Progenitor cell of endocrine pancreas (in vitro differentiated cells): ENCODE results near the gene DAND5. TPM values are rescaled to one million over a fixed set of nuclear protein-coding genes. Genes with fewer than 3 reads are reported as not detected.

Experiments
- DNase-seq: peaks from one replicate; pipeline ENCODE4 v3.0.0; 2021; ENCODE audit warnings: low spot score; ENCODE audit not compliant: unreplicated experiment
- H3K27ac Mint-ChIP-seq: 2 replicates; pipeline ENCODE4 v1.8.0; 2021; ENCODE audit warnings: mild to moderate bottlenecking, moderate library complexity, mixed read lengths
- H3K27me3 Mint-ChIP-seq: 2 replicates; pipeline ENCODE4 v1.8.0; 2021; ENCODE audit warnings: mixed read lengths
- H3K36me3 Mint-ChIP-seq: 2 replicates; pipeline ENCODE4 v1.8.0; 2022; ENCODE audit warnings: mixed read lengths; ENCODE audit not compliant: insufficient read depth
- H3K4me1 Mint-ChIP-seq: 2 replicates; pipeline ENCODE4 v1.8.0; 2021; ENCODE audit warnings: low read depth, mixed read lengths
- H3K4me3 Mint-ChIP-seq: 2 replicates; pipeline ENCODE4 v1.8.0; 2021; ENCODE audit warnings: low read depth, mild to moderate bottlenecking, moderate library complexity, mixed read lengths
- H3K9me3 Mint-ChIP-seq: 2 replicates; pipeline ENCODE4 v1.8.0; 2021; ENCODE audit warnings: low read depth, mixed read lengths
- CTCF ChIP-seq: fragments of 200-600 bp; sonication (generic); IDR thresholded peaks from one replicate; pipeline ENCODE4 v1.5.0; 2021; ENCODE audit warnings: antibody characterized with exemption, mild to moderate bottlenecking; ENCODE audit not compliant: unreplicated experiment
- total RNA-seq: library from RNA; stranded (reverse); gene quantifications from 2 replicates; pipeline ENCODE4 v1.2.1, GENCODE V29; 2021

Gene DAND5
- total RNA-seq, 1 donor from 2014 or later = not detected

DNA sequence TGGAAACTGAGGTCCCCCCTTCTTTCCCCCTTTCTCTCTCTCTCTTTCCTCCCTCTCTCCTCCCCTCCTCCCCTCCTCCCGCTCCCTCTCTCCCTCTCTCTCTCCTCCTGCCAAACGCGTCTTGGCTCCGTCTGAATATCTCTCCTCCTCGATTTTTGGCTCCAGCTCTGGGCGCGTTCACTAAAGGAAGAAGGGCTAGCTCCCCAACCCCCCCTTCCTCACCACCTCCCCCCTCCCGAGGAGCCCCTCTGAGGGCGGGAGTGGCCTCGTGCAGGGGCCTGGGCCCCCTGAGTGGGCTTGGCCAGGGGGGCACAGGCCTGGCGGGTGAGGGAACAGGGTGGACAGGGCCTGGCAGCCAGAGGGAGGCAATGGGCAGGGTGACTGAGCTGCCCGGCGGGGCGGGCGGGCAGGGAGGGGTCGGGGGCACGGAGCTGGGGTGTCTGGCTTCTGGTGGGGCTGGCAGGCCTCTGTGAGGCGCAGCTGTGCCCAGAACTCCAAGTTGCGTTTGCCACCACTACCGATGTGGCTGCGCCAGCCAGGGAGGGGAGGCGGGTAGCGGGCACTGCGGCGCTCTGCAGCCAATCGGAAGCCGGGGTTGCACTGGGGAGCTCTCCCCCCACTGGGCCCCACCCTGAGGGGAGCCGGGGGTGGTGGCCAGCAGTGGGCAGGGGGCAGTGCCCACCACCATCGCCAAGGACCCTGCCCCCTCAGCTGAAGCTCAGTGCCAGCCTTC, 33.0 kb downstream of the DAND5 start:
- Mint-ChIP-seq H3K27ac (no peak overlapping the region), H3K4me1 (no peaks in the 10 kb centered on the region), H3K27me3 (peaks cover 79% of the 10 kb centered on the region), H3K9me3 (no peaks in the 10 kb centered on the region), H3K36me3 (no peaks in the 10 kb centered on the region), H3K4me3 (no peak overlapping the region)
- TF ChIP-seq CTCF = no peak
- no peak for DNase-seq

- no peak overlapping the region for H3K27ac Mint-ChIP-seq
- no peak for DNase-seq
- peaks cover 79% of the 10 kb centered on the region for H3K27me3 Mint-ChIP-seq
- TF ChIP-seq CTCF = no peak
- H3K4me1 Mint-ChIP-seq = no peaks in the 10 kb centered on the region
- H3K9me3 Mint-ChIP-seq = no peaks in the 10 kb centered on the region
- no peaks in the 10 kb centered on the region for H3K36me3 Mint-ChIP-seq
- H3K4me3 Mint-ChIP-seq = no peak overlapping the region
These were observed 33.7 kb downstream of the DAND5 start for GRCh38 chr19:13003081-13003480.

DNA sequence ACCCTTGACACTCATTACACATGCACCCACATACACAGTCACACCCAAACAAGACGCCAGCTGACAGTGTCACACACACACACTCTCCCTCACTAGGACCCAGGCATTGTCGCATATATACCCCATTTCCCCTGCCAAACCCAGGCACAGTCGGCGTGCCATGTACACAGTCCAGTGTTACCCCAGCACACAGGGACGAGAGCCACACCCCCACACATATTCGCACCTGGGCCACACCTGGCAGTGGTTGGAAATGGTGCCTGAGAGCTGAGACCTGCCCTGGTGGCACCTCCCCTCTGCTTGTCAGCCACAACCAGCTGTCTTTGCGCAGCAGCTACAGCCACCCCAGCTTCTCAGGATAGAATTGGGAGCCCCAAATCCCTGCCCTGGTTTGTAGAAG, 34.9 kb downstream of the DAND5 start:
- DNase-seq = no peak
- peaks cover 81% of the 10 kb centered on the region for H3K27me3 Mint-ChIP-seq
- no peaks in the 10 kb centered on the region for H3K9me3 Mint-ChIP-seq
- H3K27ac Mint-ChIP-seq = no peak overlapping the region
- H3K4me1 Mint-ChIP-seq = no peaks in the 10 kb centered on the region
- TF ChIP-seq CTCF = no peak
- no peaks in the 10 kb centered on the region for H3K36me3 Mint-ChIP-seq
- no peak overlapping the region for H3K4me3 Mint-ChIP-seq

GRCh38 chr19:13005253-13005652, 35.9 kb downstream of the DAND5 start:
- no peak for TF ChIP-seq CTCF
- Mint-ChIP-seq H3K9me3 (no peaks in the 10 kb centered on the region), H3K4me1 (no peaks in the 10 kb centered on the region), H3K27ac (no peak overlapping the region), H3K36me3 (no peaks in the 10 kb centered on the region), H3K27me3 (peaks cover 77% of the 10 kb centered on the region), H3K4me3 (no peak overlapping the region)
- DNase-seq = no peak

DNA sequence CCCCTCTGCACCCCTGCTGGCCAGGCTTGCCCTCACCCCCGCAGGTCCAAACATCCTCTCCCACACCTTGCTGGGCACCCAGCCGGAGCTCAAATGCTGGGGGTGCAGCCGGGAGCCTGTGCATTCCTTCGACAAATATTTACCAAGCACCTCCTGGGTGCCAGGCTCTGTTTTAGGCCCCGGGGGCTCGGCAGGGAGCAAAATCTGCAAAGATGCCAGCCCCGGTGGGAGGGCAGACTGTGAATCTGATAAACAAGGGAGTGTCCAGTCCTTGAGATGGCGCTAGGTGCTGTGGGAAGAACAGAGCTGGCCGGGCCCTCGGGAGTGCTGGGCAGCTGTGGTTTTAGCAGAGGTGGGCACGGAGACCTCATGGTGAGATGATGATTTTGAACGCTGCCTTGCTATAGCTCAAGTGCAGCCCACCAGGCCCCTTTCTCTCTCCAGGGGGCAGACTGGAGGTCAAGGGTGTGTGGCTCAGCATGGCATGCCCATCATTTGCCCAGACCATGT, 36.5 kb downstream of the DAND5 start:
- H3K27ac Mint-ChIP-seq = no peak overlapping the region
- no peaks in the 10 kb centered on the region for H3K9me3 Mint-ChIP-seq
- H3K4me3 Mint-ChIP-seq = no peak overlapping the region
- no peaks in the 10 kb centered on the region for H3K36me3 Mint-ChIP-seq
- DNase-seq = no peak
- TF ChIP-seq CTCF = no peak
- H3K27me3 Mint-ChIP-seq = peaks cover 77% of the 10 kb centered on the region
- H3K4me1 Mint-ChIP-seq = no peaks in the 10 kb centered on the region
